ENCODE data around the gene EIF4H. TPM values are rescaled to one million over a fixed set of nuclear protein-coding genes. Genes with fewer than 3 reads are reported as not detected.

The EIF4H gene
- total and polyA plus RNA-seq, 2 donors, result 199 to 292 TPM

GRCh38 chr7:74230446-74231231 lies 56.5 kb downstream of the EIF4H start:
- Histone ChIP-seq H3K4me1 (ENCODE audit: insufficient read depth) (no peaks in the 10 kb centered on the region), H3K27ac (ENCODE audit: low read depth) (no peak overlapping the region), H3K36me3 (ENCODE audit: insufficient read depth) (no peaks in the 10 kb centered on the region), H3K4me3 (ENCODE audit: low read depth, low read length) (no peak overlapping the region)
- 95% methylated on average over 15 of the region's 15 CpGs for WGBS
- no peak for DNase-seq (ENCODE audit: extremely low spot score)

- Histone ChIP-seq H3K36me3 (ENCODE audit: insufficient read depth) (no peaks in the 10 kb centered on the region), H3K4me3 (ENCODE audit: low read depth, low read length) (no peak overlapping the region), H3K27ac (ENCODE audit: low read depth) (no peak overlapping the region), H3K4me1 (ENCODE audit: insufficient read depth) (no peaks in the 10 kb centered on the region)
- DNase-seq (ENCODE audit: extremely low spot score), result no peak
- WGBS, result 90% methylated on average over 12 of the region's 12 CpGs
Observed at GRCh38 chr7:74231232-74231590, 57.1 kb downstream of the EIF4H start.

GRCh38 chr7:74233655-74234285 lies 59.6 kb downstream of the EIF4H start:
- Histone ChIP-seq H3K27ac (ENCODE audit: low read depth) (no peak overlapping the region), H3K4me3 (ENCODE audit: low read depth, low read length) (no peak overlapping the region), H3K36me3 (ENCODE audit: insufficient read depth) (peaks cover 4% of the 10 kb centered on the region), H3K4me1 (ENCODE audit: insufficient read depth) (no peaks in the 10 kb centered on the region)
- no peak for DNase-seq (ENCODE audit: extremely low spot score)
- WGBS, result 40% methylated on average over 13 of the region's 13 CpGs

- H3K27ac ChIP-seq (ENCODE audit: low read depth), result no peak overlapping the region
- H3K4me1 ChIP-seq (ENCODE audit: insufficient read depth), result no peaks in the 10 kb centered on the region
- H3K4me3 ChIP-seq (ENCODE audit: low read depth, low read length), result no peak overlapping the region
- H3K36me3 ChIP-seq (ENCODE audit: insufficient read depth), result peaks cover 4% of the 10 kb centered on the region
- DNase-seq (ENCODE audit: extremely low spot score), result no peak
- 69% methylated on average over 8 of the region's 8 CpGs for WGBS
Observed at GRCh38 chr7:74235518-74236268, 61.5 kb downstream of the EIF4H start.

GRCh38 chr7:74236284-74236683 lies 62.1 kb downstream of the EIF4H start:
- 88% methylated on average over 3 of the region's 3 CpGs for WGBS

GRCh38 chr7:74240482-74240881 lies 66.3 kb downstream of the EIF4H start:
- H3K27ac ChIP-seq (ENCODE audit: low read depth), result no peak overlapping the region
- WGBS, result 97% methylated on average over 4 of the region's 4 CpGs
- peaks cover 4% of the 10 kb centered on the region for H3K36me3 ChIP-seq (ENCODE audit: insufficient read depth)
- no peak for DNase-seq (ENCODE audit: extremely low spot score)
- H3K4me1 ChIP-seq (ENCODE audit: insufficient read depth), result no peaks in the 10 kb centered on the region
- no peak overlapping the region for H3K4me3 ChIP-seq (ENCODE audit: low read depth, low read length)

More at GRCh38 chr7:74236284-74236683, 62.1 kb downstream of the EIF4H start:
- H3K4me3 ChIP-seq (ENCODE audit: low read depth, low read length), result no peak overlapping the region
- DNase-seq (ENCODE audit: extremely low spot score), result no peak
- H3K36me3 ChIP-seq (ENCODE audit: insufficient read depth), result peaks cover 4% of the 10 kb centered on the region
- H3K4me1 ChIP-seq (ENCODE audit: insufficient read depth), result no peaks in the 10 kb centered on the region
- H3K27ac ChIP-seq (ENCODE audit: low read depth), result no peak overlapping the region

GRCh38 chr7:74242122-74242443 lies 67.9 kb downstream of the EIF4H start:
- Histone ChIP-seq H3K36me3 (ENCODE audit: insufficient read depth) (peaks cover 5% of the 10 kb centered on the region), H3K4me3 (ENCODE audit: low read depth, low read length) (no peak overlapping the region), H3K27ac (ENCODE audit: low read depth) (no peak overlapping the region), H3K4me1 (ENCODE audit: insufficient read depth) (no peaks in the 10 kb centered on the region)
- WGBS, result 89% methylated on average over 6 of the region's 6 CpGs
- DNase-seq (ENCODE audit: extremely low spot score), result no peak

- WGBS, result 41% methylated on average over 4 of the region's 4 CpGs
- Histone ChIP-seq H3K4me1 (ENCODE audit: insufficient read depth) (no peaks in the 10 kb centered on the region), H3K36me3 (ENCODE audit: insufficient read depth) (peaks cover 4% of the 10 kb centered on the region), H3K27ac (ENCODE audit: low read depth) (no peak overlapping the region), H3K4me3 (ENCODE audit: low read depth, low read length) (no peak overlapping the region)
- no peak for DNase-seq (ENCODE audit: extremely low spot score)
Observed at GRCh38 chr7:74246497-74246896, 72.3 kb downstream of the EIF4H start.

Small RNAs within 50 kb of the gene (small RNA-seq; reads per million reads assigned to genes)
- 5.5 reads per million, percentile 92 among the genes with 10 or more reads in this experiment for gene MIR590

Other genes starting within 250 kb of the EIF4H start
- gene ELN, start 146.2 kb upstream of the EIF4H start, total RNA-seq, result 483 TPM
- gene ELN, start 146.2 kb upstream of the EIF4H start, polyA plus RNA-seq, result 191 TPM
- gene LIMK1, start 90.6 kb upstream of the EIF4H start, total RNA-seq, result 11.2 TPM
- 14.7 TPM for gene LIMK1, start 90.6 kb upstream of the EIF4H start, polyA plus RNA-seq
- 5.1 TPM for gene LAT2, start 35.6 kb downstream of the EIF4H start, total RNA-seq
- 9.8 TPM for gene LAT2, start 35.6 kb downstream of the EIF4H start, polyA plus RNA-seq
- gene RFC2, start 80.0 kb downstream of the EIF4H start, total RNA-seq, result 19.5 TPM
- 22.4 TPM for gene RFC2, start 80.0 kb downstream of the EIF4H start, polyA plus RNA-seq
- gene CLIP2, start 115.1 kb downstream of the EIF4H start, total RNA-seq, result 19.9 TPM
- 19.7 TPM for gene CLIP2, start 115.1 kb downstream of the EIF4H start, polyA plus RNA-seq

All from urinary bladder (tissue), 4 donors.